ENCODE results near the gene TTC34. TPM values are rescaled to one million over a fixed set of nuclear protein-coding genes. Genes with fewer than 3 reads are reported as not detected.
A peak's percentile ranks its signal among the peaks of the same experiment; 100 is the strongest.

TTC34 gene
- total and polyA plus RNA-seq, 2 of the 13 experiments (the other 11 are each of a cell fraction or from before 2014, with no cell fraction given): 0.07 to 0.11 TPM

DNA sequence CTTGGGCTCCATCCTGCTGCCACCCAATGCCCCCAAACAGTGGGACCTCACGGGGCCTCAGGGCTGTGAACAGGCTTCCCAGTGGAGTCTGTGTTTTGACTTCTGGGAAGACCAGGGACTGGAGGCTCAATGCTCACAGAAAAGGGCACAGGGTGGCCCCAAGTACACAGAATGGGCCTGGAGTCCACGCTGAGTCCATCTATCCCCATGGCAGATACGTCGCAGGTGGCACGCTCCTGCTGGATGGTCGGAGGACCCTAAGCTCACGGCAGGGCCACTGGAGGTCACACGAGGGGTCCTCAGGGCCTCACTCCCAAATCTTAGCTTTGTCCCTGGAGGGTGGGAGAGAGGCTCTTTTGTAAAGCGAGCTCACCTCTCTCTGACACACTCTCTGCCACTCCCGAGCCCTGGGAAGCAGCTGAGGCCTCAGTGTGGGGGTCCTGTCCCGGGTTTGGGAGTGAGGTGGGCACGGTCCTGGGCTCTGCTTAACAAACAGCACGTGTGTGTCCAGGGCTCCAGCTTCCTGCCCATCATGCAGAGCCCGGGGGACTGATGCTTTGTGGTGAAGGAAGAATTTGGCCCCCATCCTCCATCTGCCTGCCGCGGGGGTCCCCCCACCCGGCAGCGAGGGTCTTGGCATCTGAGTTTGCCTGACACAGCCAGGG lies 27.2 kb upstream of the TTC34 start:
- no peak for FAIRE-seq
- H3K36me3 ChIP-seq (replicated peaks in 1 of 2; ENCODE audit: control insufficient read depth in 1 of 2, insufficient read depth in 2 of 2, low read length in 2 of 2): no peaks in the 10 kb centered on the region
- H4K20me1 ChIP-seq (ENCODE audit: insufficient read depth, low read length): no peaks in the 10 kb centered on the region
- no peak for TF ChIP-seq ZNF234 (CRISPR knock-in tag; conservative IDR thresholded peaks at IDR 0.05)
- TF ChIP-seq, protein P1, sequence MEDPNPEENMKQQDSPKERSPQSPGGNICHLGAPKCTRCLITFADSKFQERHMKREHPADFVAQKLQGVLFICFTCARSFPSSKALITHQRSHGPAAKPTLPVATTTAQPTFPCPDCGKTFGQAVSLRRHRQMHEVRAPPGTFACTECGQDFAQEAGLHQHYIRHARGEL (CRISPR knock-in tag; IDR thresholded peaks at IDR 0.05): no peak
- no peak for ATAC-seq
- no peak for DNase-seq (ENCODE audit: low spot score)
- WGBS (ENCODE audit: low lambda C conversion rate): 3% methylated on average over 6 of the region's 18 CpGs
- no peak overlapping the region for H3K4me3 ChIP-seq (replicated peaks in 1 of 3; ENCODE audit: insufficient read depth in 1 of 3, low read depth in 2 of 3, low read length in 3 of 3)
- BruUV-seq (replicated peaks): no TSS peak
- H3K4me1 ChIP-seq (ENCODE audit: insufficient read depth, low read length): no peaks in the 10 kb centered on the region
- POLR2A ChIA-PET: no interaction called here
- no peak overlapping the region for H3K4me2 ChIP-seq (ENCODE audit: low read depth, low read length)
- H3K9ac ChIP-seq (ENCODE audit: insufficient read depth, low read depth, low read length): no peak overlapping the region
- CTCF ChIA-PET (ENCODE audit: low intra/inter-chr PET ratio, low total read pairs): no interaction called here
- intact Hi-C loops (cut with micrococcal nuclease; ENCODE audit: unreplicated experiment) (no loop called here), in situ Hi-C loops (cut with HindIII; ENCODE audit: extremely low pct_ligation_motif_present, low pct_unique_long_range_greater_than_20kb) (no loop called here)
- no peaks in the 10 kb centered on the region for H3K79me2 ChIP-seq (ENCODE audit: insufficient read depth, low read length)
- H3K27me3 ChIP-seq (ENCODE audit: control insufficient read depth in 1 of 2, insufficient read depth in 2 of 2, low read length in 2 of 2): peaks cover 3 to 42% of the 10 kb centered on the region in 2 experiments; a peak in 4 of 5 replicates
- peaks cover 9% of the 10 kb centered on the region; the same call in 1 of the 2 replicates for H3K9me3 ChIP-seq (ENCODE audit: low read length)
- no peak overlapping the region for H2AFZ ChIP-seq (ENCODE audit: low read length)
- H3K27ac ChIP-seq (ENCODE audit: extremely low read length, insufficient read depth, low read length): no peak overlapping the region

DNA sequence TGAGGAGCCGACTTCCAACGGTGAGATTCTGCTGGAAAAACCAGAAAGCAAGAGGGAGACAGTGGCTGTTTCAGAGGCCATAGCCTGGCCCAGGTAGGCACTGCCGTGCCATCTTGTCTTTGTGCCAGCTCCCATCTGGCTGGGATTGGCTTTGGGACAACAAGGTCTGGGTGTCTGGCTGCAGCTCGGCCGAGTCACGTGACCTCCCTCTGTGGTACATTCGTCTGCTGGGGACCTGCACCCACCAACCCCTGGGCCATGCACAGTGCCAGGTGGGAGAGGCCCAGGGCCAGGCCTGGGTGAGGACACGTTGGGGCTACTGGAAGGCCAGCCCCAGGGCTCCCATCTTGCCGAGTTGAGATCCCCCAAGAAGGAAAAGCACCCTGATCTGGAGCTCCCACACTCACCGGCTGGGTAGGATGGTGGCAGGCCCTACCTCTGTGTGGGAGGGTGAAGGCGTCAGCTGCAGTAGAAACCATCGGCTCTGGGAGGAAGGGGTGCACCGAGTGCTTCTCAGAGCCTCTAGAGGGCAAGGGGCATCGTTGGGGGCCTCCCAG lies 25.3 kb upstream of the TTC34 start:
- peaks cover 9% of the 10 kb centered on the region; the same call in 1 of the 2 replicates for H3K9me3 ChIP-seq (ENCODE audit: low read length)
- intact Hi-C loops (cut with micrococcal nuclease; ENCODE audit: unreplicated experiment): no loop called here
- 20% methylated on average over 5 of the region's 14 CpGs for WGBS (ENCODE audit: low lambda C conversion rate)
- POLR2A ChIA-PET: no interaction called here
- DNase-seq (ENCODE audit: low spot score) (no peak), ATAC-seq (no peak), FAIRE-seq (no peak)
- no peaks in the 10 kb centered on the region for H3K79me2 ChIP-seq (ENCODE audit: insufficient read depth, low read length)
- no peaks in the 10 kb centered on the region for H4K20me1 ChIP-seq (ENCODE audit: insufficient read depth, low read length)
- H3K4me3 ChIP-seq (replicated peaks in 1 of 3; ENCODE audit: insufficient read depth in 1 of 3, low read depth in 2 of 3, low read length in 3 of 3): no peak overlapping the region
- in situ Hi-C loops (cut with HindIII; ENCODE audit: extremely low pct_ligation_motif_present, low pct_unique_long_range_greater_than_20kb): no loop called here
- H3K4me1 ChIP-seq (ENCODE audit: insufficient read depth, low read length): no peaks in the 10 kb centered on the region
- H3K27ac ChIP-seq (ENCODE audit: extremely low read length, insufficient read depth, low read length): no peak overlapping the region
- CTCF ChIA-PET (ENCODE audit: low intra/inter-chr PET ratio, low total read pairs): no interaction called here
- H3K27me3 ChIP-seq (ENCODE audit: control insufficient read depth in 1 of 2, insufficient read depth in 2 of 2, low read length in 2 of 2): peaks cover 5 to 36% of the 10 kb centered on the region in 2 experiments; a peak in 4 of 5 replicates
- BruUV-seq (replicated peaks): no TSS peak
- no peak overlapping the region for H3K4me2 ChIP-seq (ENCODE audit: low read depth, low read length)
- H3K9ac ChIP-seq (ENCODE audit: insufficient read depth, low read depth, low read length): no peak overlapping the region
- H3K36me3 ChIP-seq (replicated peaks in 1 of 2; ENCODE audit: control insufficient read depth in 1 of 2, insufficient read depth in 2 of 2, low read length in 2 of 2): no peaks in the 10 kb centered on the region
- H2AFZ ChIP-seq (ENCODE audit: low read length): no peak overlapping the region
- TF ChIP-seq, protein P2, sequence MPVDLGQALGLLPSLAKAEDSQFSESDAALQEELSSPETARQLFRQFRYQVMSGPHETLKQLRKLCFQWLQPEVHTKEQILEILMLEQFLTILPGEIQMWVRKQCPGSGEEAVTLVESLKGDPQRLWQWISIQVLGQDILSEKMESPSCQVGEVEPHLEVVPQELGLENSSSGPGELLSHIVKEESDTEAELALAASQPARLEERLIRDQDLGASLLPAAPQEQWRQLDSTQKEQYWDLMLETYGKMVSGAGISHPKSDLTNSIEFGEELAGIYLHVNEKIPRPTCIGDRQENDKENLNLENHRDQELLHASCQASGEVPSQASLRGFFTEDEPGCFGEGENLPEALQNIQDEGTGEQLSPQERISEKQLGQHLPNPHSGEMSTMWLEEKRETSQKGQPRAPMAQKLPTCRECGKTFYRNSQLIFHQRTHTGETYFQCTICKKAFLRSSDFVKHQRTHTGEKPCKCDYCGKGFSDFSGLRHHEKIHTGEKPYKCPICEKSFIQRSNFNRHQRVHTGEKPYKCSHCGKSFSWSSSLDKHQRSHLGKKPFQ (CRISPR knock-in tag; IDR thresholded peaks at IDR 0.05; ENCODE audit: insufficient replicate concordance): no peak
- TF ChIP-seq SPEN (CRISPR knock-in tag; IDR thresholded peaks at IDR 0.05; ENCODE audit: low read depth): no peak
- TF ChIP-seq, protein P3, sequence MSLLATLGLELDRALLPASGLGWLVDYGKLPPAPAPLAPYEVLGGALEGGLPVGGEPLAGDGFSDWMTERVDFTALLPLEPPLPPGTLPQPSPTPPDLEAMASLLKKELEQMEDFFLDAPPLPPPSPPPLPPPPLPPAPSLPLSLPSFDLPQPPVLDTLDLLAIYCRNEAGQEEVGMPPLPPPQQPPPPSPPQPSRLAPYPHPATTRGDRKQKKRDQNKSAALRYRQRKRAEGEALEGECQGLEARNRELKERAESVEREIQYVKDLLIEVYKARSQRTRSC (CRISPR knock-in tag; IDR thresholded peaks at IDR 0.05; ENCODE audit: low read depth): no peak
- no peak for TF ChIP-seq FIP1L1 (IDR thresholded peaks at IDR 0.05; ENCODE audit: borderline replicate concordance, insufficient read depth, low read depth, low read length)
- TF ChIP-seq FOXA1 (IDR thresholded peaks at IDR 0.05): no peak
- no peak for TF ChIP-seq FOXA1 (CRISPR knock-in tag; IDR thresholded peaks at IDR 0.05)
- TF ChIP-seq CBX5 (CRISPR knock-in tag; IDR thresholded peaks at IDR 0.05; ENCODE audit: borderline replicate concordance): no peak
- TF ChIP-seq, protein P4, sequence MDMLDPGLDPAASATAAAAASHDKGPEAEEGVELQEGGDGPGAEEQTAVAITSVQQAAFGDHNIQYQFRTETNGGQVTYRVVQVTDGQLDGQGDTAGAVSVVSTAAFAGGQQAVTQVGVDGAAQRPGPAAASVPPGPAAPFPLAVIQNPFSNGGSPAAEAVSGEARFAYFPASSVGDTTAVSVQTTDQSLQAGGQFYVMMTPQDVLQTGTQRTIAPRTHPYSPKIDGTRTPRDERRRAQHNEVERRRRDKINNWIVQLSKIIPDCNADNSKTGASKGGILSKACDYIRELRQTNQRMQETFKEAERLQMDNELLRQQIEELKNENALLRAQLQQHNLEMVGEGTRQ (IDR thresholded peaks at IDR 0.05; ENCODE audit: low read depth, low read length): peak; percentile 62; the same call in 1 of the 2 replicates
- TF ChIP-seq, protein P4 (CRISPR knock-in tag; IDR thresholded peaks at IDR 0.05; ENCODE audit: borderline replicate concordance): no peak
- peak; percentile 77 for TF ChIP-seq RAD51 (IDR thresholded peaks at IDR 0.05; ENCODE audit: borderline replicate concordance)
- TF ChIP-seq FOXO1 (CRISPR knock-in tag; IDR thresholded peaks at IDR 0.05): no peak

Measured in HepG2 (cell line).